Astrocyte of the hippocampus (primary cell): Measurements from ENCODE around the gene TBC1D20.
"Not testable (repeated sequence)": the region's sequence is repeated elsewhere in the genome, so short reads cannot be mapped to it uniquely, and the experiment has no call there.

Experiments used
- DNase-seq: peaks from one replicate; pipeline ENCODE4 v3.0.0; 2011; ENCODE audit warnings: low read depth, low spot score

TBC1D20 gene

GRCh38 chr20:475463-476357 is 13.4 kb upstream of the TBC1D20 start:
- DNase-seq = no peak

GRCh38 chr20:474581-474980 is 12.2 kb upstream of the TBC1D20 start:
- no peak for DNase-seq

- no peak for DNase-seq
Measured at GRCh38 chr20:472889-473292, 10.6 kb upstream of the TBC1D20 start.

- no peak for DNase-seq
Measured at GRCh38 chr20:472137-472846, 10.0 kb upstream of the TBC1D20 start.

GRCh38 chr20:469746-470490 is 7.6 kb upstream of the TBC1D20 start:
- DNase-seq = no peak

GRCh38 chr20:467755-468154 is 5.4 kb upstream of the TBC1D20 start:
- DNase-seq = no peak

GRCh38 chr20:461254-462198 is 807 bp downstream of the TBC1D20 start:
- DNase-seq = peak; percentile 76

GRCh38 chr20:460707-461106 is 1.6 kb downstream of the TBC1D20 start:
- DNase-seq = peak; percentile 12

- no peak for DNase-seq
Measured at GRCh38 chr20:460180-460579, 2.2 kb downstream of the TBC1D20 start.

GRCh38 chr20:458776-459175 is 3.6 kb downstream of the TBC1D20 start:
- DNase-seq = no peak

- DNase-seq = no peak
Measured at GRCh38 chr20:454951-455350, 7.4 kb downstream of the TBC1D20 start.

GRCh38 chr20:452021-452420 is 10.3 kb downstream of the TBC1D20 start:
- not testable (repeated sequence) for DNase-seq

- DNase-seq = no peak
Measured at GRCh38 chr20:445514-446336, 16.6 kb downstream of the TBC1D20 start.

- peak; percentile 56 for DNase-seq
Measured at GRCh38 chr20:444862-445426, 17.4 kb downstream of the TBC1D20 start.

GRCh38 chr20:444117-444516 is 18.2 kb downstream of the TBC1D20 start:
- peak; percentile 62 for DNase-seq

- no peak for DNase-seq
Measured at GRCh38 chr20:443223-443775, 19.0 kb downstream of the TBC1D20 start.

GRCh38 chr20:440636-441035 is 21.7 kb downstream of the TBC1D20 start:
- no peak for DNase-seq

- no peak for DNase-seq
Measured at GRCh38 chr20:440148-440547, 22.2 kb downstream of the TBC1D20 start.
